Measurements from ENCODE around the gene ZDHHC18.

- TF ChIP-seq POLR2A (IDR thresholded peaks at IDR 0.05; ENCODE audit: low read depth, low read length) (no peak), POLR2AphosphoS5 (IDR thresholded peaks at IDR 0.05; ENCODE audit: low read depth, low read length) (no peak)
Measured at GRCh38 chr1:26856604-26857469, 30.3 kb downstream of the ZDHHC18 start.
